Measurements from ENCODE around the gene ADD3.

GRCh38 chr10:109967739-109968088 is 40.1 kb upstream of the ADD3 start:
- TF ChIP-seq EZH2 (IDR thresholded peaks at IDR 0.05; ENCODE audit: low read length): no peak
- TF ChIP-seq CTCF (optimal IDR thresholded peaks at IDR 0.05 in 1 of 3, IDR thresholded peaks at IDR 0.05 in 1 of 3, conservative IDR thresholded peaks at IDR 0.05 in 1 of 3; ENCODE audit: extremely low read depth in 1 of 3, insufficient read depth in 2 of 3, low read length in 3 of 3): no peak

All from keratinocyte (primary cell).